Prostate gland (tissue), 2 donors: ENCODE results near the gene NAA40.

Experiments used
- CTCF ChIP-seq, 4 experiments: fragments of 200-600 bp in 2 of 4; fragments of 450-650 bp in 2 of 4; sonication (generic) in 2 of 4; IDR thresholded peaks; 1 replicate in 3 of 4; 2 replicates in 1 of 4; pipeline ENCODE4 v1.5.1; 2016 to 2019; ENCODE audit warnings: antibody characterized with exemption in 4 of 4, mild to moderate bottlenecking in 2 of 4, moderate library complexity in 2 of 4
- POLR2A ChIP-seq: fragments of 450-650 bp; IDR thresholded peaks from one replicate; pipeline ENCODE4 v1.6.1; 2016; ENCODE audit warnings: antibody characterized with exemption, mild to moderate bottlenecking

- no peak for TF ChIP-seq CTCF (IDR thresholded peaks at IDR 0.05)
- TF ChIP-seq POLR2A, result no peak
These were observed 48.2 kb downstream of the NAA40 start for GRCh38 chr11:63986932-63987513.
